Measurements from ENCODE around the gene ABCB4.

The ABCB4 gene

DNA sequence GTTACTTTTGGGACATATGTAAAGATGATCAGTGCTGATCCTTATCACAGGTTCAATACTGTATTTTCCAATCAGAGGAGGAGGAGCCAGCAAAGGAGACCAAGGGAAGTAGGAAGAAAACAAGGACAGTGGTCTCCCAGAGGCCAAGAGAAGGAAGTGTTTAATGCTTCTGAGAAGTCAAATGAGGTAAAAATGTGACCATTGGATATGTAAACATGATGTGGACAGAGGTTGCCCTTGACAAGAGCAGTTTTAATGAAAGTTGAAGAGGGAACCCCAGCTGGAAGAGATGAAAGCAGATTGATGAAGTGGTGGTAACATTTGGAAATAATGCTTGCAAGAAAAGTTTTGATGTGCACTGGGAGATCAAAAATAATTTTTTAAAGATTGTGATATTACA, 111.2 kb downstream of the ABCB4 start:
- no peak for DNase-seq (ENCODE audit: low read depth)
- in situ Hi-C loops (cut with HindIII; ENCODE audit: low sequenced_read_pairs): no loop called here
- TF ChIP-seq CTCF (IDR thresholded peaks at IDR 0.05; ENCODE audit: low read depth, low read length, missing control alignments): no peak
- H3K4me3 ChIP-seq (ENCODE audit: low read depth, low read length): no peak overlapping the region

GRCh38 chr7:87363342-87363741, 112.1 kb downstream of the ABCB4 start:
- in situ Hi-C loops (cut with HindIII; ENCODE audit: low sequenced_read_pairs): no loop called here
- no peak for DNase-seq (ENCODE audit: low read depth)
- H3K4me3 ChIP-seq (ENCODE audit: low read depth, low read length): no peak overlapping the region
- TF ChIP-seq CTCF (IDR thresholded peaks at IDR 0.05; ENCODE audit: low read depth, low read length, missing control alignments): no peak

- no peak overlapping the region for H3K4me3 ChIP-seq (ENCODE audit: low read depth, low read length)
- TF ChIP-seq CTCF (IDR thresholded peaks at IDR 0.05; ENCODE audit: low read depth, low read length, missing control alignments): no peak
- no peak for DNase-seq (ENCODE audit: low read depth)
- in situ Hi-C loops (cut with HindIII; ENCODE audit: low sequenced_read_pairs): no loop called here
These were observed 114.2 kb downstream of the ABCB4 start for GRCh38 chr7:87361320-87361719.

GRCh38 chr7:87359366-87359765, 116.1 kb downstream of the ABCB4 start:
- no peak for TF ChIP-seq CTCF (IDR thresholded peaks at IDR 0.05; ENCODE audit: low read depth, low read length, missing control alignments)
- no peak overlapping the region for H3K4me3 ChIP-seq (ENCODE audit: low read depth, low read length)
- peak; percentile 74 for DNase-seq (ENCODE audit: low read depth)
- in situ Hi-C loops (cut with HindIII; ENCODE audit: low sequenced_read_pairs): no loop called here

- TF ChIP-seq CTCF (IDR thresholded peaks at IDR 0.05; ENCODE audit: low read depth, low read length, missing control alignments): no peak
- no peak overlapping the region for H3K4me3 ChIP-seq (ENCODE audit: low read depth, low read length)
- no peak for DNase-seq (ENCODE audit: low read depth)
- in situ Hi-C loops (cut with HindIII; ENCODE audit: low sequenced_read_pairs): no loop called here
These were observed 119.0 kb downstream of the ABCB4 start for GRCh38 chr7:87356448-87356847.

- no peak for TF ChIP-seq CTCF (IDR thresholded peaks at IDR 0.05; ENCODE audit: low read depth, low read length, missing control alignments)
- no peak overlapping the region for H3K4me3 ChIP-seq (ENCODE audit: low read depth, low read length)
- in situ Hi-C loops (cut with HindIII; ENCODE audit: low sequenced_read_pairs): no loop called here
- DNase-seq (ENCODE audit: low read depth): no peak
These were observed 120.7 kb downstream of the ABCB4 start for GRCh38 chr7:87354749-87355148.
